HEK293 (cell line): ENCODE data around the gene CYP11A1.

Experiments used
- ELK4 ChIP-seq: IDR thresholded peaks from 2 replicates; pipeline ENCODE4 v1.6.1; 2011; ENCODE audit warnings: mild to moderate bottlenecking, low read depth, low read length, borderline replicate concordance
- FEZF1 ChIP-seq: fragments of 450-650 bp; formaldehyde crosslinking; IDR thresholded peaks from 2 replicates; pipeline ENCODE4 v1.5.1; 2016; ENCODE audit warnings: missing biosample characterization, missing genetic modification characterization
- HOXA7 ChIP-seq: sonication (generic); formaldehyde crosslinking; IDR thresholded peaks from 2 replicates; pipeline ENCODE4 v1.8.1; 2022; ENCODE audit warnings: missing genetic modification reagents, borderline replicate concordance
- KLF16 ChIP-seq: fragments of 450-650 bp; formaldehyde crosslinking; IDR thresholded peaks from 2 replicates; pipeline ENCODE4 v1.5.1; 2017; ENCODE audit warnings: missing biosample characterization, missing genetic modification characterization
- KLF8 ChIP-seq: fragments of 450-650 bp; formaldehyde crosslinking; IDR thresholded peaks from 2 replicates; pipeline ENCODE4 v1.5.1; 2016; ENCODE audit warnings: missing biosample characterization, missing genetic modification characterization
- MYNN ChIP-seq: fragments of 450-650 bp; formaldehyde crosslinking; IDR thresholded peaks from 2 replicates; pipeline ENCODE4 v1.5.1; 2016; ENCODE audit warnings: missing biosample characterization, missing genetic modification characterization, borderline replicate concordance
- PRDM4 ChIP-seq: fragments of 450-650 bp; formaldehyde crosslinking; IDR thresholded peaks from 2 replicates; pipeline ENCODE4 v1.5.1; 2017; ENCODE audit warnings: missing biosample characterization, missing genetic modification characterization
- TRIM28 ChIP-seq: IDR thresholded peaks from 2 replicates; pipeline ENCODE4 v1.6.1; 2011; ENCODE audit warnings: low read length, control low read depth, borderline replicate concordance
- YY2 ChIP-seq: fragments of 450-650 bp; formaldehyde crosslinking; IDR thresholded peaks from 2 replicates; pipeline ENCODE4 v1.5.1; 2016; ENCODE audit warnings: missing biosample characterization, missing genetic modification characterization
- ZBTB20 ChIP-seq: fragments of 450-650 bp; formaldehyde crosslinking; IDR thresholded peaks from 2 replicates; pipeline ENCODE4 v1.5.1; 2016; ENCODE audit warnings: missing biosample characterization, missing genetic modification characterization
- ZBTB26 ChIP-seq: fragments of 450-650 bp; formaldehyde crosslinking; optimal IDR thresholded peaks from 2 replicates; pipeline ENCODE3; 2016; ENCODE audit warnings: missing biosample characterization, mild to moderate bottlenecking, missing genetic modification characterization
- ZBTB49 ChIP-seq: fragments of 450-650 bp; formaldehyde crosslinking; IDR thresholded peaks from 2 replicates; pipeline ENCODE4 v1.5.1; 2016; ENCODE audit warnings: missing biosample characterization, missing genetic modification characterization, low read depth
- ZFP41 ChIP-seq: fragments of 450-650 bp; formaldehyde crosslinking; IDR thresholded peaks from 2 replicates; pipeline ENCODE4 v1.5.1; 2016; ENCODE audit warnings: missing biosample characterization, missing genetic modification characterization, borderline replicate concordance
- ZNF10 ChIP-seq: fragments of 450-650 bp; formaldehyde crosslinking; IDR thresholded peaks from 2 replicates; pipeline ENCODE4 v1.5.1; 2017; ENCODE audit warnings: missing biosample characterization, missing genetic modification characterization
- ZNF114 ChIP-seq: fragments of 450-650 bp; formaldehyde crosslinking; IDR thresholded peaks from 2 replicates; pipeline ENCODE4 v1.5.0; 2017; ENCODE audit warnings: missing biosample characterization, missing genetic modification characterization
- ZNF146 ChIP-seq: fragments of 450-650 bp; formaldehyde crosslinking; IDR thresholded peaks from 2 replicates; pipeline ENCODE4 v1.5.1; 2016; ENCODE audit warnings: missing biosample characterization, missing genetic modification characterization
- ZNF16 ChIP-seq: fragments of 450-650 bp; formaldehyde crosslinking; IDR thresholded peaks from 2 replicates; pipeline ENCODE4 v1.5.1; 2016; ENCODE audit warnings: low read depth, missing biosample characterization, missing genetic modification characterization
- ZNF169 ChIP-seq: fragments of 450-650 bp; formaldehyde crosslinking; IDR thresholded peaks from 2 replicates; pipeline ENCODE4 v1.5.1; 2016; ENCODE audit warnings: missing biosample characterization, missing genetic modification characterization
- ZNF19 ChIP-seq: fragments of 450-650 bp; formaldehyde crosslinking; IDR thresholded peaks from 2 replicates; pipeline ENCODE4; 2016; ENCODE audit warnings: missing biosample characterization, missing genetic modification characterization, low read depth
- ZNF23 ChIP-seq: fragments of 450-650 bp; formaldehyde crosslinking; IDR thresholded peaks from 2 replicates; pipeline ENCODE4 v1.5.1; 2016; ENCODE audit warnings: missing biosample characterization, missing genetic modification characterization, borderline replicate concordance
- ZNF239 ChIP-seq: fragments of 450-650 bp; formaldehyde crosslinking; IDR thresholded peaks from 2 replicates; pipeline ENCODE4 v1.5.1; 2016; ENCODE audit warnings: missing biosample characterization, missing genetic modification characterization
- ZNF292 ChIP-seq: fragments of 450-650 bp; formaldehyde crosslinking; IDR thresholded peaks from 2 replicates; pipeline ENCODE4 v1.5.1; 2016; ENCODE audit warnings: low read depth, missing biosample characterization, missing genetic modification characterization, borderline replicate concordance
- ZNF335 ChIP-seq: fragments of 450-650 bp; formaldehyde crosslinking; conservative IDR thresholded peaks from 2 replicates; pipeline ENCODE4 v1.5.1; 2016; ENCODE audit warnings: missing biosample characterization, missing genetic modification characterization
- ZNF37A ChIP-seq: fragments of 450-650 bp; IDR thresholded peaks from 2 replicates; pipeline ENCODE4 v1.5.1; 2018; ENCODE audit warnings: missing biosample characterization, missing genetic modification characterization
- ZNF391 ChIP-seq: fragments of 450-650 bp; formaldehyde crosslinking; IDR thresholded peaks from 2 replicates; pipeline ENCODE4 v1.5.1; 2016; ENCODE audit warnings: low read depth, missing biosample characterization, missing genetic modification characterization, borderline replicate concordance
- ZNF426 ChIP-seq: fragments of 450-650 bp; formaldehyde crosslinking; IDR thresholded peaks from 2 replicates; pipeline ENCODE4 v1.5.1; 2017; ENCODE audit warnings: missing biosample characterization, missing genetic modification characterization, mild to moderate bottlenecking, inconsistent platforms, moderate library complexity
- ZNF433 ChIP-seq: fragments of 450-650 bp; formaldehyde crosslinking; IDR thresholded peaks from 2 replicates; pipeline ENCODE4 v1.5.1; 2016; ENCODE audit warnings: missing biosample characterization, missing genetic modification characterization, low read depth
- ZNF530 ChIP-seq: fragments of 450-650 bp; formaldehyde crosslinking; IDR thresholded peaks from 2 replicates; pipeline ENCODE4 v1.5.1; 2016; ENCODE audit warnings: low read depth, missing biosample characterization, missing genetic modification characterization
- ZNF580 ChIP-seq: fragments of 450-650 bp; formaldehyde crosslinking; IDR thresholded peaks from 2 replicates; pipeline ENCODE4 v1.5.1; 2016; ENCODE audit warnings: missing biosample characterization, missing genetic modification characterization
- ZNF654 ChIP-seq: fragments of 450-650 bp; formaldehyde crosslinking; IDR thresholded peaks from 2 replicates; pipeline ENCODE4 v1.5.1; 2016; ENCODE audit warnings: low read depth, missing biosample characterization, missing genetic modification characterization
- ZNF692 ChIP-seq: fragments of 450-650 bp; formaldehyde crosslinking; IDR thresholded peaks from 2 replicates; pipeline ENCODE4 v1.5.1; 2016; ENCODE audit warnings: missing biosample characterization, missing genetic modification characterization
- ZNF707 ChIP-seq: fragments of 450-650 bp; formaldehyde crosslinking; IDR thresholded peaks from 2 replicates; pipeline ENCODE4 v1.5.1; 2016; ENCODE audit warnings: missing biosample characterization, missing genetic modification characterization
- ZXDB ChIP-seq: fragments of 450-650 bp; formaldehyde crosslinking; IDR thresholded peaks from 2 replicates; pipeline ENCODE4 v1.5.1; 2016; ENCODE audit warnings: missing biosample characterization, missing genetic modification characterization

The CYP11A1 gene

GRCh38 chr15:74317820-74318375, 49.5 kb downstream of the CYP11A1 start (continued):
- no peak; the same call in 1 of the 2 replicates for TF ChIP-seq ZNF335 (tag by site-specific recombination)
- TF ChIP-seq ZNF692 (tag by site-specific recombination): peak; percentile 97
- TF ChIP-seq ZNF10 (tag by site-specific recombination): no peak; the same call in 1 of the 2 replicates
- TF ChIP-seq ZNF426: no peak
- TF ChIP-seq ZNF19: no peak
- TF ChIP-seq ZNF391 (tag by site-specific recombination): peak; percentile 71
- TF ChIP-seq ZNF654 (tag by site-specific recombination): no peak
- TF ChIP-seq HOXA7 (CRISPR knock-in tag): no peak
- TF ChIP-seq PRDM4 (tag by site-specific recombination): no peak
- no peak for TF ChIP-seq ZNF169 (tag by site-specific recombination)
- TF ChIP-seq KLF8 (tag by site-specific recombination): peak; percentile 86
- no peak for TF ChIP-seq FEZF1
- no peak for TF ChIP-seq KLF16 (tag by site-specific recombination)
- peak; percentile 18; the same call in 1 of the 2 replicates for TF ChIP-seq ZBTB20 (tag by site-specific recombination)
- TF ChIP-seq MYNN (tag by site-specific recombination): no peak
- TF ChIP-seq TRIM28: no peak
- peak; percentile 46; the same call in 1 of the 2 replicates for TF ChIP-seq YY2 (tag by site-specific recombination)
- no peak for TF ChIP-seq ZNF580 (tag by site-specific recombination)
- TF ChIP-seq ZNF16 (tag by site-specific recombination): no peak
- TF ChIP-seq ELK4: no peak
- TF ChIP-seq ZXDB: peak; percentile 29; the same call in 1 of the 2 replicates
- TF ChIP-seq ZNF433: no peak
- TF ChIP-seq ZNF239 (tag by site-specific recombination): no peak
- no peak for TF ChIP-seq ZBTB26
- TF ChIP-seq ZNF707 (tag by site-specific recombination): no peak
- 0 out of 2 replicates have a peak, but pooled peaks have one; percentile 18 for TF ChIP-seq ZNF146 (tag by site-specific recombination)
- TF ChIP-seq ZBTB49: no peak
- TF ChIP-seq ZNF114 (tag by site-specific recombination): no peak
- no peak for TF ChIP-seq ZNF23
- no peak for TF ChIP-seq ZNF37A
- no peak for TF ChIP-seq ZNF530 (tag by site-specific recombination)
- no peak for TF ChIP-seq ZFP41
- TF ChIP-seq ZNF292 (tag by site-specific recombination): no peak
